Panc1 (cell line): ENCODE data around the gene PAX2. TPM values are rescaled to one million over a fixed set of nuclear protein-coding genes. Genes with fewer than 3 reads are reported as not detected.

Source experiments
- ATAC-seq: fragments of 200-7000 bp; cut with Tn5 transposase; 2 replicates; pipeline ENCODE4 v1.9.1; 2020; ENCODE audit warnings: mild to moderate bottlenecking, moderate library complexity
- BruUV-seq: library from RNA; stranded (reverse); fragments of 400-500 nt; replicated peaks from 2 replicates; lab custom pipeline; 2021; lab: Mats Ljungman, UMichigan
- CTCF ChIA-PET: fragments of 300-600 bp; sonication (Branson Sonifier 250); formaldehyde crosslinking; loops from one replicate; lab custom pipeline; 2022; ENCODE audit warnings: antibody characterized with exemption; lab: Charles Lee
- POLR2A ChIA-PET: fragments of 300-600 bp; sonication (Branson Sonifier 250); formaldehyde crosslinking; loops from one replicate; lab custom pipeline; 2022; ENCODE audit warnings: antibody characterized with exemption; lab: Charles Lee
- DNase-seq: peaks from one replicate; pipeline ENCODE4 v3.0.0-alpha.2; 2010; ENCODE audit warnings: low read depth, low spot score
- H3K27ac ChIP-seq: 2 replicates; pipeline ENCODE4 v1.5.1; 2011; ENCODE audit warnings: mild to moderate bottlenecking, low read length, inconsistent platforms
- H3K27me3 ChIP-seq: fragments of 200-500 bp; sonication (Bioruptor generic); 2 replicates; pipeline ENCODE4 v1.6.0; 2014; ENCODE audit warnings: low read length, inconsistent platforms; ENCODE audit not compliant: control insufficient read depth, insufficient read depth
- H3K36me3 ChIP-seq: fragments of 200-500 bp; sonication (Bioruptor generic); 2 replicates; pipeline ENCODE4 v1.5.1; 2014; ENCODE audit warnings: inconsistent platforms, mild to moderate bottlenecking, low read length, moderate library complexity; ENCODE audit not compliant: control insufficient read depth, insufficient read depth
- H3K4me1 ChIP-seq: 2 replicates; pipeline ENCODE4 v1.5.1; 2011; ENCODE audit warnings: inconsistent platforms, mild to moderate bottlenecking, low read length, moderate library complexity; ENCODE audit not compliant: control insufficient read depth, insufficient read depth
- H3K4me3 ChIP-seq, 2 experiments: 2 replicates each; pipeline ENCODE4 v1.5.1; 2011 to 2012; ENCODE audit warnings: low read depth in 2 of 2, low read length in 2 of 2, mild to moderate bottlenecking in 2 of 2, inconsistent platforms in 1 of 2, moderate library complexity in 1 of 2
- H3K9me3 ChIP-seq: fragments of 200-500 bp; sonication (Bioruptor generic); 2 replicates; pipeline ENCODE4 v1.5.1; 2014; ENCODE audit warnings: low read depth, mild to moderate bottlenecking, inconsistent platforms, low read length, moderate library complexity; ENCODE audit not compliant: control insufficient read depth, insufficient read depth
- POLR2AphosphoS5 ChIP-seq: IDR thresholded peaks from 2 replicates; pipeline ENCODE4 v1.6.1; 2012; ENCODE audit warnings: mild to moderate bottlenecking, low read depth, low read length, moderate library complexity
- SIN3A ChIP-seq: IDR thresholded peaks from 2 replicates; pipeline ENCODE4 v1.6.1; 2012; ENCODE audit warnings: low read depth, mild to moderate bottlenecking, low read length, moderate library complexity, borderline replicate concordance; ENCODE audit not compliant: insufficient read depth
- TCF7L2 ChIP-seq: IDR thresholded peaks from 2 replicates; pipeline ENCODE4 v1.6.1; 2011; ENCODE audit warnings: mild to moderate bottlenecking, low read depth, low read length, inconsistent platforms
- in situ Hi-C: cut with HindIII; loops from 2 replicates; pipeline ENCODE4 v1.10.0; 2016; ENCODE audit warnings: low sequenced_read_pairs, low pct_unique_long_range_greater_than_20kb
- intact Hi-C: fragments of 100-400 bp; cut with micrococcal nuclease; formaldehyde crosslinking; loops from one replicate; pipeline ENCODE4 v1.10.0; 2022; ENCODE audit not compliant: unreplicated experiment
- total RNA-seq: library from RNA; stranded (reverse); gene quantifications from one replicate; pipeline ENCODE4 v1.2.1, GENCODE V29; 2021; ENCODE audit not compliant: unreplicated experiment
- TF ChIP-seq, protein P1 (sequence below), 2 experiments: IDR thresholded peaks; 2 replicates each; pipeline ENCODE4 v1.6.1; 2011 to 2012; ENCODE audit warnings: low read depth in 2 of 2, control low read depth in 1 of 2, low read length in 1 of 2, mild to moderate bottlenecking in 1 of 2, moderate library complexity in 1 of 2; ENCODE audit not compliant: insufficient read depth in 1 of 2
- TF ChIP-seq, protein P2 (sequence below): fragments of 450-650 bp; IDR thresholded peaks from 2 replicates; pipeline ENCODE4 v1.5.1; 2017; ENCODE audit warnings: mild to moderate bottlenecking

PAX2 gene
- total RNA-seq, 1 experiment from 2014 or later = 72.3 TPM

DNA sequence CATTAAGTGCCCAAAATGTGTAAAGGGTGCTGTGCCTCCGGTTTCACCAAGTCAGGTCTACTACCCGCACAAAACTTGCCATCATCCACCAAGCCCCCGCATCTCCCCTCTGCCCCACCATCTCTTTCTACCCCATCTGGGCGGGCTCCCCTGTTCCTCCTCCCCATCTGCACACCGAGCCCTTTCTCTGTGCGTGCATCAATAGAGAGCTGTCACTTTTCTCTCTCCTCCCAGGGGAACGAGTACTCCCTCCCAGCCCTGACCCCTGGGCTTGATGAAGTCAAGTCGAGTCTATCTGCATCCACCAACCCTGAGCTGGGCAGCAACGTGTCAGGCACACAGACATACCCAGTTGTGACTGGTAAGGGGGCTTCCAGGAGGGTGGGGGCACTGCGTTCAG lies 63.5 kb downstream of the PAX2 start:
- CTCF ChIA-PET = no interaction called here
- DNase-seq = no peak
- Histone ChIP-seq H3K27ac (no peak overlapping the region), H3K27me3 (no peaks in the 10 kb centered on the region), H3K9me3 (no peaks in the 10 kb centered on the region), H3K36me3 (no peaks in the 10 kb centered on the region), H3K4me3 (no peak overlapping the region), H3K4me1 (no peaks in the 10 kb centered on the region)
- ATAC-seq = no peak
- intact Hi-C loops = no loop called here
- BruUV-seq = no TSS peak
- in situ Hi-C loops = no loop called here
- POLR2A ChIA-PET = no interaction called here
- TF ChIP-seq TCF7L2 = no peak
- no peak for TF ChIP-seq SIN3A
- TF ChIP-seq, protein P1, sequence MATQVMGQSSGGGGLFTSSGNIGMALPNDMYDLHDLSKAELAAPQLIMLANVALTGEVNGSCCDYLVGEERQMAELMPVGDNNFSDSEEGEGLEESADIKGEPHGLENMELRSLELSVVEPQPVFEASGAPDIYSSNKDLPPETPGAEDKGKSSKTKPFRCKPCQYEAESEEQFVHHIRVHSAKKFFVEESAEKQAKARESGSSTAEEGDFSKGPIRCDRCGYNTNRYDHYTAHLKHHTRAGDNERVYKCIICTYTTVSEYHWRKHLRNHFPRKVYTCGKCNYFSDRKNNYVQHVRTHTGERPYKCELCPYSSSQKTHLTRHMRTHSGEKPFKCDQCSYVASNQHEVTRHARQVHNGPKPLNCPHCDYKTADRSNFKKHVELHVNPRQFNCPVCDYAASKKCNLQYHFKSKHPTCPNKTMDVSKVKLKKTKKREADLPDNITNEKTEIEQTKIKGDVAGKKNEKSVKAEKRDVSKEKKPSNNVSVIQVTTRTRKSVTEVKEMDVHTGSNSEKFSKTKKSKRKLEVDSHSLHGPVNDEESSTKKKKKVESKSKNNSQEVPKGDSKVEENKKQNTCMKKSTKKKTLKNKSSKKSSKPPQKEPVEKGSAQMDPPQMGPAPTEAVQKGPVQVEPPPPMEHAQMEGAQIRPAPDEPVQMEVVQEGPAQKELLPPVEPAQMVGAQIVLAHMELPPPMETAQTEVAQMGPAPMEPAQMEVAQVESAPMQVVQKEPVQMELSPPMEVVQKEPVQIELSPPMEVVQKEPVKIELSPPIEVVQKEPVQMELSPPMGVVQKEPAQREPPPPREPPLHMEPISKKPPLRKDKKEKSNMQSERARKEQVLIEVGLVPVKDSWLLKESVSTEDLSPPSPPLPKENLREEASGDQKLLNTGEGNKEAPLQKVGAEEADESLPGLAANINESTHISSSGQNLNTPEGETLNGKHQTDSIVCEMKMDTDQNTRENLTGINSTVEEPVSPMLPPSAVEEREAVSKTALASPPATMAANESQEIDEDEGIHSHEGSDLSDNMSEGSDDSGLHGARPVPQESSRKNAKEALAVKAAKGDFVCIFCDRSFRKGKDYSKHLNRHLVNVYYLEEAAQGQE (IDR thresholded peaks at IDR 0.05; ENCODE audit: insufficient read depth in 1 of 2, low read depth in 2 of 2, low read length in 1 of 2) = no peak
- TF ChIP-seq, protein P2, sequence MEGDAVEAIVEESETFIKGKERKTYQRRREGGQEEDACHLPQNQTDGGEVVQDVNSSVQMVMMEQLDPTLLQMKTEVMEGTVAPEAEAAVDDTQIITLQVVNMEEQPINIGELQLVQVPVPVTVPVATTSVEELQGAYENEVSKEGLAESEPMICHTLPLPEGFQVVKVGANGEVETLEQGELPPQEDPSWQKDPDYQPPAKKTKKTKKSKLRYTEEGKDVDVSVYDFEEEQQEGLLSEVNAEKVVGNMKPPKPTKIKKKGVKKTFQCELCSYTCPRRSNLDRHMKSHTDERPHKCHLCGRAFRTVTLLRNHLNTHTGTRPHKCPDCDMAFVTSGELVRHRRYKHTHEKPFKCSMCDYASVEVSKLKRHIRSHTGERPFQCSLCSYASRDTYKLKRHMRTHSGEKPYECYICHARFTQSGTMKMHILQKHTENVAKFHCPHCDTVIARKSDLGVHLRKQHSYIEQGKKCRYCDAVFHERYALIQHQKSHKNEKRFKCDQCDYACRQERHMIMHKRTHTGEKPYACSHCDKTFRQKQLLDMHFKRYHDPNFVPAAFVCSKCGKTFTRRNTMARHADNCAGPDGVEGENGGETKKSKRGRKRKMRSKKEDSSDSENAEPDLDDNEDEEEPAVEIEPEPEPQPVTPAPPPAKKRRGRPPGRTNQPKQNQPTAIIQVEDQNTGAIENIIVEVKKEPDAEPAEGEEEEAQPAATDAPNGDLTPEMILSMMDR = no peak
- no peak for TF ChIP-seq POLR2AphosphoS5

DNA sequence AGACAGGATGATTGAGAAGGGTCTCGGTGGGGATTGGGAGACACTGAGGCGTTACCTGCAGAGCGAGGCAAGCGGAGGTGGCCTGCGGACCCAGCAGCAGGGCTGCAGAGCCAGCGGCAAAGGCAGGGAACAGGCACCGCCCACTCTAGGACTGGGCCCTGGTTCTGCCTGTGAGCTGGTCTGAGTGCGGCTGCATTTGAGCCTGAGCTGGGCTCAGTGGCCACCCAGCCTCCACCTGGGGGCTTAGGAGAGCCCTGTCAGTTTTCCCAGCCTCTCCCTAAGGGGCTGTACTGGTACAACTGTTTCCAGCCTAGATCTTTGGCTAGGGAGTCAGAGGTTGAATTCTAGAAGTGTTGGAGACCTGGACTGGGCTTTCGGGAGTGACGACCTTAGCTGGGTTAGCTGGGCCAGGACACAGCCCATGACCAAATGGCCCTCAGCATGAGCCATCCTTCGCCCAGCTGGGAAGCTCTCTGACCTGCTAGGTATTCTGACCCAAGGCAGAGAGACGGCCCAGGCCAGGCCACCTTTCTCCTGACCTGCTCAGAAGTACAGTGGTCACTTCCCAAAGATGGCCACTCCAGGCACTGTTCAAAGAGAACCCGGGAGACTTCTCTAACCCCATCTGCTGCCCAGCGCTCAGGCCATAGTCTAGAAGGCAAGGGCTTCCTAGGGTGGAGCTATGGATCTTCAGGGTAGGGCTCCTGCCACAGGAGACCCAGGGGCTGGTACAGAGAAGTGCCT lies 64.9 kb downstream of the PAX2 start:
- POLR2A ChIA-PET = no interaction called here
- ATAC-seq = no peak

More for the DNA sequence above, 64.9 kb downstream of the PAX2 start:
- CTCF ChIA-PET = interaction anchor here (1.1 kb wide), 1 partner anchor 62 kb away, joined by 4 read pairs; no protein-coding TSS in a partner anchor
- in situ Hi-C loops = no loop called here
- intact Hi-C loops = no loop called here
- no peaks in the 10 kb centered on the region for H3K4me1 ChIP-seq
- no peak for DNase-seq
- H3K9me3 ChIP-seq = no peaks in the 10 kb centered on the region
- BruUV-seq = no TSS peak
- H3K36me3 ChIP-seq = no peaks in the 10 kb centered on the region
- H3K4me3 ChIP-seq = no peak overlapping the region
- TF ChIP-seq TCF7L2 (no peak), SIN3A (no peak), POLR2AphosphoS5 (no peak)
- TF ChIP-seq, protein P2 = no peak
- TF ChIP-seq, protein P1 (IDR thresholded peaks at IDR 0.05; ENCODE audit: insufficient read depth in 1 of 2, low read depth in 2 of 2, low read length in 1 of 2) = no peak
- H3K27me3 ChIP-seq = no peaks in the 10 kb centered on the region
- H3K27ac ChIP-seq = no peak overlapping the region
